ENCODE measurements around the gene ULK3. TPM values are rescaled to one million over a fixed set of nuclear protein-coding genes. Genes with fewer than 3 reads are reported as not detected.

ULK3 gene
- total RNA-seq, 1 experiment from 2014 or later: 48.4 TPM

DNA sequence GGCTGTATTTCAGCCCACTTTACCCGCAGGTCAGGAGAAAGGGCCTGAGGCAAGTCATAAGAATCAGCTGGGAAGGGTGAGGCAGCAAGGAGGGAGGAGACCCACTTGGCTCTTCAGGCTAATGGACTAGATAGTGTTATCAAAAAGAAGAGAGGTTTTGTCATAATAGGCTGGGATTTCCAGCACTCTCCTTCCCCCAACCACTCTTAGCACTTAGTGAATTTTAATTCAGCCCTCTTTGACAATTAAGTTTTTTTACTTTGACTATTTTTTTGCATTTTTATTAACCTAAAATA is 47.7 kb upstream of the ULK3 start:
- Histone ChIP-seq H3K9ac (ENCODE audit: low read length) (peak overlapping the region; percentile 88), H3K27me3 (ENCODE audit: insufficient read depth, low read length) (no peaks in the 10 kb centered on the region), H3K9me3 (ENCODE audit: control insufficient read depth in 1 of 2, insufficient read depth in 1 of 2, low read depth in 1 of 2, low read length in 2 of 2) (no peaks in the 10 kb centered on the region), H3K9me2 (ENCODE audit: insufficient read depth) (no peaks in the 10 kb centered on the region), H3K27ac (ENCODE audit: low read depth, low read length) (peak overlapping the region; percentile 73), H3K4me1 (ENCODE audit: control insufficient read depth in 1 of 2, insufficient read depth in 2 of 2, low read length in 2 of 2) (peaks cover 11 to 42% of the 10 kb centered on the region in 2 experiments; a peak in 3 of 4 replicates), H3K36me3 (ENCODE audit: control insufficient read depth in 1 of 2, insufficient read depth in 2 of 2, low read length in 2 of 2) (peaks cover 5 to 23% of the 10 kb centered on the region in 2 experiments; a peak in 2 of 4 replicates), H4K20me1 (ENCODE audit: insufficient read depth) (no peaks in the 10 kb centered on the region), H3K4me2 (ENCODE audit: low read length) (peak overlapping the region; percentile 86), H3K79me2 (ENCODE audit: insufficient read depth, low read length) (peaks cover 16% of the 10 kb centered on the region; the same call in 1 of the 2 replicates), H3K4me3 (replicated peaks in 1 of 2; ENCODE audit: low read depth in 1 of 2, low read length in 2 of 2) (peak overlapping the region; percentile 79 to 98), H2AFZ (ENCODE audit: low read depth, low read length, poor library complexity, severe bottlenecking) (no peak overlapping the region)
- intact Hi-C loops (cut with micrococcal nuclease): no loop called here
- DNase-seq (ENCODE audit: low read depth, low spot score): no peak
- POLR2A ChIA-PET: no interaction called here
- CTCF ChIA-PET: interaction anchor here (2.0 kb wide), 1 partner anchor 11 kb away, joined by 17 read pairs; no protein-coding TSS in a partner anchor
- TF ChIP-seq, protein P1, sequence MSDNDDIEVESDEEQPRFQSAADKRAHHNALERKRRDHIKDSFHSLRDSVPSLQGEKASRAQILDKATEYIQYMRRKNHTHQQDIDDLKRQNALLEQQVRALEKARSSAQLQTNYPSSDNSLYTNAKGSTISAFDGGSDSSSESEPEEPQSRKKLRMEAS (IDR thresholded peaks at IDR 0.05): no peak
- TF ChIP-seq JUND (IDR thresholded peaks at IDR 0.05) (no peak), CEBPB (IDR thresholded peaks at IDR 0.05; ENCODE audit: low read depth) (no peak), EZH2phosphoT487 (IDR thresholded peaks at IDR 0.05; ENCODE audit: borderline replicate concordance) (no peak), RAD21 (IDR thresholded peaks at IDR 0.05; ENCODE audit: low read depth) (no peak), FOSL1 (IDR thresholded peaks at IDR 0.05; ENCODE audit: low read depth) (no peak), SP1 (IDR thresholded peaks at IDR 0.05; ENCODE audit: low read depth) (no peak)
- TF ChIP-seq, protein P2, sequence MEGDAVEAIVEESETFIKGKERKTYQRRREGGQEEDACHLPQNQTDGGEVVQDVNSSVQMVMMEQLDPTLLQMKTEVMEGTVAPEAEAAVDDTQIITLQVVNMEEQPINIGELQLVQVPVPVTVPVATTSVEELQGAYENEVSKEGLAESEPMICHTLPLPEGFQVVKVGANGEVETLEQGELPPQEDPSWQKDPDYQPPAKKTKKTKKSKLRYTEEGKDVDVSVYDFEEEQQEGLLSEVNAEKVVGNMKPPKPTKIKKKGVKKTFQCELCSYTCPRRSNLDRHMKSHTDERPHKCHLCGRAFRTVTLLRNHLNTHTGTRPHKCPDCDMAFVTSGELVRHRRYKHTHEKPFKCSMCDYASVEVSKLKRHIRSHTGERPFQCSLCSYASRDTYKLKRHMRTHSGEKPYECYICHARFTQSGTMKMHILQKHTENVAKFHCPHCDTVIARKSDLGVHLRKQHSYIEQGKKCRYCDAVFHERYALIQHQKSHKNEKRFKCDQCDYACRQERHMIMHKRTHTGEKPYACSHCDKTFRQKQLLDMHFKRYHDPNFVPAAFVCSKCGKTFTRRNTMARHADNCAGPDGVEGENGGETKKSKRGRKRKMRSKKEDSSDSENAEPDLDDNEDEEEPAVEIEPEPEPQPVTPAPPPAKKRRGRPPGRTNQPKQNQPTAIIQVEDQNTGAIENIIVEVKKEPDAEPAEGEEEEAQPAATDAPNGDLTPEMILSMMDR (IDR thresholded peaks at IDR 0.05 in 2 of 3, conservative IDR thresholded peaks at IDR 0.05 in 1 of 3; ENCODE audit: borderline replicate concordance in 1 of 3, insufficient read depth in 1 of 3, low read depth in 2 of 3, low read length in 2 of 3): no peak
- RAD21 ChIA-PET (ENCODE audit: low non-redundant PET in 1 of 2, low total read pairs in 2 of 2, uncharacterized antibody in 2 of 2, unreplicated experiment in 2 of 2): no interaction called here
- BruUV-seq (replicated peaks): no TSS peak
- no peak for ATAC-seq
